Keratinocyte (primary cell): ENCODE measurements around the gene CMYA5. TPM values are rescaled to one million over a fixed set of nuclear protein-coding genes. Genes with fewer than 3 reads are reported as not detected.

ENCODE experiments used
- DNase-seq: peaks from one replicate; pipeline ENCODE4 v3.0.0-alpha.2; 2011; ENCODE audit warnings: low read depth, missing footprints, low spot score
- FAIRE-seq: peaks from 2 replicates; lab custom pipeline; 2011; peaks lifted over from hg19 to GRCh38; lab: Jason Lieb, UNC
- H2AFZ ChIP-seq: 2 replicates; pipeline ENCODE4 v1.6.0; 2012; ENCODE audit warnings: low read length, control low read depth, inconsistent platforms; ENCODE audit not compliant: control insufficient read depth
- H3K27ac ChIP-seq: 2 replicates; pipeline ENCODE4 v1.5.1; 2011; ENCODE audit warnings: low read length; ENCODE audit not compliant: control insufficient read depth, insufficient read depth
- H3K27me3 ChIP-seq: 3 replicates; pipeline ENCODE4 v1.6.0; 2011; ENCODE audit warnings: low read length; ENCODE audit not compliant: control insufficient read depth, insufficient read depth; ENCODE audit errors: extremely low read depth
- H3K36me3 ChIP-seq, 2 experiments: 2 replicates in 1 of 2; 3 replicates in 1 of 2; pipeline ENCODE4 v1.5.1; 2011; ENCODE audit warnings: low read length in 2 of 2, mild to moderate bottlenecking in 1 of 2; ENCODE audit not compliant: control insufficient read depth in 2 of 2, insufficient read depth in 2 of 2; ENCODE audit errors: extremely low read depth in 1 of 2
- H3K4me1 ChIP-seq: 3 replicates; pipeline ENCODE4 v1.5.1; 2011; ENCODE audit warnings: low read length; ENCODE audit not compliant: control insufficient read depth, insufficient read depth; ENCODE audit errors: extremely low read depth
- H3K4me2 ChIP-seq: 3 replicates; pipeline ENCODE4 v1.6.0; 2011; ENCODE audit warnings: low read depth, low read length; ENCODE audit not compliant: control insufficient read depth, insufficient read depth; ENCODE audit errors: extremely low read depth
- H3K4me3 ChIP-seq, 3 experiments: fragments of 200-600 bp in 1 of 3; sonication (generic) in 1 of 3; 2 replicates in 2 of 3; 3 replicates in 1 of 3; pipeline ENCODE4 v1.5.1; 2011 to 2016; ENCODE audit warnings: low read length in 3 of 3, mild to moderate bottlenecking in 3 of 3, control low read depth in 2 of 3, inconsistent platforms in 1 of 3, low read depth in 1 of 3, mixed read lengths in 1 of 3, mixed run types in 1 of 3, moderate library complexity in 1 of 3; ENCODE audit not compliant: control insufficient read depth in 2 of 3, insufficient read depth in 2 of 3; ENCODE audit errors: extremely low read depth in 1 of 3
- H3K79me2 ChIP-seq: 2 replicates; pipeline ENCODE4 v1.6.0; 2012; ENCODE audit warnings: low read length; ENCODE audit not compliant: control insufficient read depth, insufficient read depth
- H3K9ac ChIP-seq: 3 replicates; pipeline ENCODE4 v1.6.0; 2011; ENCODE audit warnings: low read length; ENCODE audit not compliant: control insufficient read depth, insufficient read depth; ENCODE audit errors: extremely low read depth
- H3K9me1 ChIP-seq: 3 replicates; pipeline ENCODE4 v1.6.0; 2011; ENCODE audit warnings: low read length; ENCODE audit not compliant: control insufficient read depth, insufficient read depth; ENCODE audit errors: extremely low read depth
- H3K9me3 ChIP-seq: 2 replicates; pipeline ENCODE4 v1.5.1; 2012; ENCODE audit warnings: low read depth, low read length; ENCODE audit not compliant: control insufficient read depth
- H4K20me1 ChIP-seq: 3 replicates; pipeline ENCODE4 v1.6.0; 2011; ENCODE audit warnings: low read length; ENCODE audit not compliant: control insufficient read depth, insufficient read depth; ENCODE audit errors: extremely low read depth
- EZH2 ChIP-seq: IDR thresholded peaks from one replicate; pipeline ENCODE4 v1.6.1; 2012; ENCODE audit warnings: inconsistent platforms, mild to moderate bottlenecking, low read length, moderate library complexity
- dilution Hi-C: fragments of 300-500 bp; cut with MboI; formaldehyde crosslinking; loops from one replicate; pipeline ENCODE4 v1.7.0; 2020; ENCODE audit warnings: low sequenced_read_pairs; ENCODE audit not compliant: extremely low pct_ligation_motif_present
- polyA plus RNA-seq, 5 experiments: library from polyadenylated mRNA; depleted of rRNA in 3 of 5; stranded (reverse) in 3 of 5; stranded (forward) in 1 of 5; unstranded in 1 of 5; fragments of >200 nt; gene quantifications; 1 replicate in 1 of 5; 2 replicates in 3 of 5; 3 replicates in 1 of 5; pipeline versions ENCODE4 v1.2.1 to v1.2.3, GENCODE V29; 2011 to 2012; ENCODE audit warnings: missing spikeins in 2 of 5, low read depth in 1 of 5, low replicate concordance in 1 of 5
- TF ChIP-seq, protein P1 (sequence below), 3 experiments: IDR thresholded peaks in 1 of 3; conservative IDR thresholded peaks in 1 of 3; optimal IDR thresholded peaks in 1 of 3; 2 replicates in 2 of 3; 3 replicates in 1 of 3; pipeline versions ENCODE3 to v1.5.1; 2011; ENCODE audit warnings: low read length in 3 of 3, mild to moderate bottlenecking in 3 of 3, moderate library complexity in 2 of 3, control low read depth in 1 of 3, inconsistent platforms in 1 of 3; ENCODE audit not compliant: insufficient read depth in 2 of 3; ENCODE audit errors: extremely low read depth in 1 of 3

CMYA5 gene
- polyA plus RNA-seq, 1 donor (not counting 4 experiments of a cell fraction or from before 2014, with no cell fraction given) = 0.25 TPM

GRCh38 chr5:79684782-79685181, 4.9 kb upstream of the CMYA5 start:
- H3K36me3 ChIP-seq = peaks cover 0 to 2% of the 10 kb centered on the region in 2 experiments
- H3K9ac ChIP-seq = no peak overlapping the region
- H2AFZ ChIP-seq = no peak overlapping the region
- TF ChIP-seq EZH2 = no peak
- TF ChIP-seq, protein P1, sequence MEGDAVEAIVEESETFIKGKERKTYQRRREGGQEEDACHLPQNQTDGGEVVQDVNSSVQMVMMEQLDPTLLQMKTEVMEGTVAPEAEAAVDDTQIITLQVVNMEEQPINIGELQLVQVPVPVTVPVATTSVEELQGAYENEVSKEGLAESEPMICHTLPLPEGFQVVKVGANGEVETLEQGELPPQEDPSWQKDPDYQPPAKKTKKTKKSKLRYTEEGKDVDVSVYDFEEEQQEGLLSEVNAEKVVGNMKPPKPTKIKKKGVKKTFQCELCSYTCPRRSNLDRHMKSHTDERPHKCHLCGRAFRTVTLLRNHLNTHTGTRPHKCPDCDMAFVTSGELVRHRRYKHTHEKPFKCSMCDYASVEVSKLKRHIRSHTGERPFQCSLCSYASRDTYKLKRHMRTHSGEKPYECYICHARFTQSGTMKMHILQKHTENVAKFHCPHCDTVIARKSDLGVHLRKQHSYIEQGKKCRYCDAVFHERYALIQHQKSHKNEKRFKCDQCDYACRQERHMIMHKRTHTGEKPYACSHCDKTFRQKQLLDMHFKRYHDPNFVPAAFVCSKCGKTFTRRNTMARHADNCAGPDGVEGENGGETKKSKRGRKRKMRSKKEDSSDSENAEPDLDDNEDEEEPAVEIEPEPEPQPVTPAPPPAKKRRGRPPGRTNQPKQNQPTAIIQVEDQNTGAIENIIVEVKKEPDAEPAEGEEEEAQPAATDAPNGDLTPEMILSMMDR (optimal IDR thresholded peaks at IDR 0.05 in 1 of 3, IDR thresholded peaks at IDR 0.05 in 1 of 3, conservative IDR thresholded peaks at IDR 0.05 in 1 of 3; ENCODE audit: extremely low read depth in 1 of 3, insufficient read depth in 2 of 3, low read length in 3 of 3) = no peak
- H4K20me1 ChIP-seq = no peaks in the 10 kb centered on the region
- H3K9me3 ChIP-seq = no peaks in the 10 kb centered on the region
- H3K27me3 ChIP-seq = no peaks in the 10 kb centered on the region
- no peak overlapping the region for H3K27ac ChIP-seq
- FAIRE-seq = no peak
- H3K4me3 ChIP-seq = no peak overlapping the region
- H3K79me2 ChIP-seq = no peaks in the 10 kb centered on the region
- no peaks in the 10 kb centered on the region for H3K9me1 ChIP-seq
- peaks cover 8% of the 10 kb centered on the region for H3K4me1 ChIP-seq
- dilution Hi-C loops = no loop called here
- H3K4me2 ChIP-seq = no peak overlapping the region
- DNase-seq = no peak

GRCh38 chr5:79685627-79686026, 4.0 kb upstream of the CMYA5 start:
- H3K27me3 ChIP-seq = no peaks in the 10 kb centered on the region
- no peak overlapping the region for H3K4me2 ChIP-seq
- H3K79me2 ChIP-seq = no peaks in the 10 kb centered on the region
- peaks cover 11% of the 10 kb centered on the region for H3K4me1 ChIP-seq
- DNase-seq (no peak), FAIRE-seq (peak; percentile 61)
- dilution Hi-C loops = no loop called here
- H4K20me1 ChIP-seq = no peaks in the 10 kb centered on the region
- H3K27ac ChIP-seq = no peak overlapping the region
- H3K4me3 ChIP-seq = no peak overlapping the region
- H3K9ac ChIP-seq = no peak overlapping the region
- no peak for TF ChIP-seq EZH2
- TF ChIP-seq, protein P1 (optimal IDR thresholded peaks at IDR 0.05 in 1 of 3, IDR thresholded peaks at IDR 0.05 in 1 of 3, conservative IDR thresholded peaks at IDR 0.05 in 1 of 3; ENCODE audit: extremely low read depth in 1 of 3, insufficient read depth in 2 of 3, low read length in 3 of 3) = no peak
- H3K9me1 ChIP-seq = no peaks in the 10 kb centered on the region
- no peaks in the 10 kb centered on the region for H3K9me3 ChIP-seq
- H2AFZ ChIP-seq = no peak overlapping the region
- peaks cover 0 to 2% of the 10 kb centered on the region in 2 experiments for H3K36me3 ChIP-seq
